Lower leg skin (tissue), 3 donors: ENCODE measurements around the gene TSBP1.

Source experiments
- POLR2A ChIP-seq, 2 donors: fragments of 450-650 bp; IDR thresholded peaks; one replicate each; pipeline ENCODE4 v1.6.1; 2016 to 2017; ENCODE audit warnings: antibody characterized with exemption in 2 of 2, mild to moderate bottlenecking in 1 of 2, moderate library complexity in 1 of 2
- TF ChIP-seq, protein P1 (sequence below), 3 donors: fragments of 450-650 bp; IDR thresholded peaks; one replicate each; pipeline ENCODE4 v1.5.1; 2016; ENCODE audit warnings: antibody characterized with exemption in 3 of 3, mild to moderate bottlenecking in 3 of 3, moderate library complexity in 2 of 3

DNA sequence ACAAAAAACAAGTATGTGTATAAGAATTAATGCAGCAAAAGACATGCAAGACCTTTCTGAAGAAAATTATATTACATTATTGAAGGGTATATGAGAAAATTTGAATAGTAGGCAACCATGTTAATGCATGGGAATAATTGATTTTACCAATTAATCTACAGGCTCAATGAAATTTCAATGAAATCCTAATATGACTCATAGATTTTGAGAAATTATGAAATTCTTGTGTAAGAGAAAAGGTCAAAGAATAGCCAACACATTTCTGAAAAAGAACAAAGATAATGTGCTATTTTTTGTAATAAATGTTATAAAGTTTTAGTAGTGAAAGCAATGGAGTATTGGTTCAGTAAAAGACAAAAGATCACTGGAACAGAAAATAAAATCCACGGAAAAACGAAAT lies 18.4 kb downstream of the TSBP1 start:
- TF ChIP-seq, protein P1, sequence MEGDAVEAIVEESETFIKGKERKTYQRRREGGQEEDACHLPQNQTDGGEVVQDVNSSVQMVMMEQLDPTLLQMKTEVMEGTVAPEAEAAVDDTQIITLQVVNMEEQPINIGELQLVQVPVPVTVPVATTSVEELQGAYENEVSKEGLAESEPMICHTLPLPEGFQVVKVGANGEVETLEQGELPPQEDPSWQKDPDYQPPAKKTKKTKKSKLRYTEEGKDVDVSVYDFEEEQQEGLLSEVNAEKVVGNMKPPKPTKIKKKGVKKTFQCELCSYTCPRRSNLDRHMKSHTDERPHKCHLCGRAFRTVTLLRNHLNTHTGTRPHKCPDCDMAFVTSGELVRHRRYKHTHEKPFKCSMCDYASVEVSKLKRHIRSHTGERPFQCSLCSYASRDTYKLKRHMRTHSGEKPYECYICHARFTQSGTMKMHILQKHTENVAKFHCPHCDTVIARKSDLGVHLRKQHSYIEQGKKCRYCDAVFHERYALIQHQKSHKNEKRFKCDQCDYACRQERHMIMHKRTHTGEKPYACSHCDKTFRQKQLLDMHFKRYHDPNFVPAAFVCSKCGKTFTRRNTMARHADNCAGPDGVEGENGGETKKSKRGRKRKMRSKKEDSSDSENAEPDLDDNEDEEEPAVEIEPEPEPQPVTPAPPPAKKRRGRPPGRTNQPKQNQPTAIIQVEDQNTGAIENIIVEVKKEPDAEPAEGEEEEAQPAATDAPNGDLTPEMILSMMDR (IDR thresholded peaks at IDR 0.05) = no peak
- no peak for TF ChIP-seq POLR2A (IDR thresholded peaks at IDR 0.05)
